Nephron (organoid): ENCODE measurements around the gene MUC6.

Source experiments
- H3K27ac Mint-ChIP-seq, 3 experiments: 2 replicates each; pipeline ENCODE4 v1.8.0; 2020; ENCODE audit warnings: mixed read lengths in 3 of 3, mild to moderate bottlenecking in 2 of 3, moderate library complexity in 1 of 3
- H3K27me3 Mint-ChIP-seq: 2 replicates; pipeline ENCODE4 v1.8.0; 2021; ENCODE audit warnings: low read depth, mild to moderate bottlenecking, moderate library complexity, mixed read lengths
- H3K36me3 Mint-ChIP-seq: 2 replicates; pipeline ENCODE4 v1.8.0; 2020; ENCODE audit warnings: low read depth, mixed read lengths
- H3K4me1 Mint-ChIP-seq: 2 replicates; pipeline ENCODE4 v1.8.0; 2020; ENCODE audit warnings: mixed read lengths
- H3K4me3 Mint-ChIP-seq, 3 experiments: 2 replicates each; pipeline ENCODE4 v1.8.0; 2020; ENCODE audit warnings: mild to moderate bottlenecking in 3 of 3, mixed read lengths in 3 of 3, moderate library complexity in 2 of 3
- H3K9me3 Mint-ChIP-seq: 2 replicates; pipeline ENCODE4 v1.8.0; 2020; ENCODE audit warnings: mixed read lengths
- TF ChIP-seq, protein P1 (sequence below), 3 experiments: fragments of 200-600 bp; sonication (generic); IDR thresholded peaks; one replicate each; pipeline ENCODE4 v1.5.0; 2021; ENCODE audit warnings: antibody characterized with exemption in 3 of 3; ENCODE audit not compliant: unreplicated experiment in 3 of 3

MUC6 gene

GRCh38 chr11:1077033-1077416, 40.5 kb upstream of the MUC6 start:
- Mint-ChIP-seq H3K4me3 (no peak overlapping the region), H3K36me3 (no peaks in the 10 kb centered on the region), H3K27ac (no peak overlapping the region), H3K9me3 (no peaks in the 10 kb centered on the region), H3K27me3 (no peaks in the 10 kb centered on the region), H3K4me1 (no peaks in the 10 kb centered on the region)
- TF ChIP-seq, protein P1, sequence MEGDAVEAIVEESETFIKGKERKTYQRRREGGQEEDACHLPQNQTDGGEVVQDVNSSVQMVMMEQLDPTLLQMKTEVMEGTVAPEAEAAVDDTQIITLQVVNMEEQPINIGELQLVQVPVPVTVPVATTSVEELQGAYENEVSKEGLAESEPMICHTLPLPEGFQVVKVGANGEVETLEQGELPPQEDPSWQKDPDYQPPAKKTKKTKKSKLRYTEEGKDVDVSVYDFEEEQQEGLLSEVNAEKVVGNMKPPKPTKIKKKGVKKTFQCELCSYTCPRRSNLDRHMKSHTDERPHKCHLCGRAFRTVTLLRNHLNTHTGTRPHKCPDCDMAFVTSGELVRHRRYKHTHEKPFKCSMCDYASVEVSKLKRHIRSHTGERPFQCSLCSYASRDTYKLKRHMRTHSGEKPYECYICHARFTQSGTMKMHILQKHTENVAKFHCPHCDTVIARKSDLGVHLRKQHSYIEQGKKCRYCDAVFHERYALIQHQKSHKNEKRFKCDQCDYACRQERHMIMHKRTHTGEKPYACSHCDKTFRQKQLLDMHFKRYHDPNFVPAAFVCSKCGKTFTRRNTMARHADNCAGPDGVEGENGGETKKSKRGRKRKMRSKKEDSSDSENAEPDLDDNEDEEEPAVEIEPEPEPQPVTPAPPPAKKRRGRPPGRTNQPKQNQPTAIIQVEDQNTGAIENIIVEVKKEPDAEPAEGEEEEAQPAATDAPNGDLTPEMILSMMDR (IDR thresholded peaks at IDR 0.05; ENCODE audit: unreplicated experiment in 3 of 3) = no peak

GRCh38 chr11:1076061-1076665, 39.6 kb upstream of the MUC6 start:
- TF ChIP-seq, protein P1 (IDR thresholded peaks at IDR 0.05; ENCODE audit: unreplicated experiment in 3 of 3) = no peak
- no peaks in the 10 kb centered on the region for H3K27me3 Mint-ChIP-seq
- H3K4me3 Mint-ChIP-seq = no peak overlapping the region
- H3K4me1 Mint-ChIP-seq = no peaks in the 10 kb centered on the region
- H3K36me3 Mint-ChIP-seq = no peaks in the 10 kb centered on the region
- no peaks in the 10 kb centered on the region for H3K9me3 Mint-ChIP-seq
- H3K27ac Mint-ChIP-seq = peak overlapping the region in 1 of 3 experiments; percentile 29

DNA sequence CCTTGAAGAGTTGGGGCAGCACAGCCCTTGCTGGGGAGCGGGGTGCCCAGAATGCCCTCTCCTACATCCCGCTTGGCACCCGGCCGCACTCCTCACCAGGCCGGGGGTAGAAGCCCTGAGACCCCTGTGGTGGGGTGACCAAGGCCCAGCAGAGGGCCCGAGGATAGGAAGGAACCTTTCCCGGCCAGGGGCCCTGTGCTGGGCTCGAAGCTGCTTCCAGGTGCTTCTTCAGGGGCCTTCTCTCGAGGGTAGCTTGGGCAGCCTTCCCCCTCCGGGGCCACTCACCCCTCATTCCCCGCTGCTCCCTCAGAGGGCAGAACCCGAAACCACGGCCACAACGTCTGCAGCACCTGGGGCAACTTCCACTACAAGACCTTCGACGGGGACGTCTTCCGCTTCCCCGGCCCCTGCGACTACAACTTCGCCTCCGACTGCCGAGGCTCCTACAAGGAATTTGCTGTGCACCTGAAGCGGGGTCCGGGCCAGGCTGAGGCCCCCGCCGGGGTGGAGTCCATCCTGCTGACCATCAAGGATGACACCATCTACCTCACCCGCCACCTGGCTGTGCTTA, 38.9 kb upstream of the MUC6 start:
- TF ChIP-seq, protein P1 (IDR thresholded peaks at IDR 0.05; ENCODE audit: unreplicated experiment in 3 of 3) = no peak
- Mint-ChIP-seq H3K4me1 (no peaks in the 10 kb centered on the region), H3K27me3 (no peaks in the 10 kb centered on the region), H3K4me3 (no peak overlapping the region), H3K9me3 (no peaks in the 10 kb centered on the region), H3K36me3 (no peaks in the 10 kb centered on the region), H3K27ac (peak overlapping the region in 1 of 3 experiments; percentile 29)

DNA sequence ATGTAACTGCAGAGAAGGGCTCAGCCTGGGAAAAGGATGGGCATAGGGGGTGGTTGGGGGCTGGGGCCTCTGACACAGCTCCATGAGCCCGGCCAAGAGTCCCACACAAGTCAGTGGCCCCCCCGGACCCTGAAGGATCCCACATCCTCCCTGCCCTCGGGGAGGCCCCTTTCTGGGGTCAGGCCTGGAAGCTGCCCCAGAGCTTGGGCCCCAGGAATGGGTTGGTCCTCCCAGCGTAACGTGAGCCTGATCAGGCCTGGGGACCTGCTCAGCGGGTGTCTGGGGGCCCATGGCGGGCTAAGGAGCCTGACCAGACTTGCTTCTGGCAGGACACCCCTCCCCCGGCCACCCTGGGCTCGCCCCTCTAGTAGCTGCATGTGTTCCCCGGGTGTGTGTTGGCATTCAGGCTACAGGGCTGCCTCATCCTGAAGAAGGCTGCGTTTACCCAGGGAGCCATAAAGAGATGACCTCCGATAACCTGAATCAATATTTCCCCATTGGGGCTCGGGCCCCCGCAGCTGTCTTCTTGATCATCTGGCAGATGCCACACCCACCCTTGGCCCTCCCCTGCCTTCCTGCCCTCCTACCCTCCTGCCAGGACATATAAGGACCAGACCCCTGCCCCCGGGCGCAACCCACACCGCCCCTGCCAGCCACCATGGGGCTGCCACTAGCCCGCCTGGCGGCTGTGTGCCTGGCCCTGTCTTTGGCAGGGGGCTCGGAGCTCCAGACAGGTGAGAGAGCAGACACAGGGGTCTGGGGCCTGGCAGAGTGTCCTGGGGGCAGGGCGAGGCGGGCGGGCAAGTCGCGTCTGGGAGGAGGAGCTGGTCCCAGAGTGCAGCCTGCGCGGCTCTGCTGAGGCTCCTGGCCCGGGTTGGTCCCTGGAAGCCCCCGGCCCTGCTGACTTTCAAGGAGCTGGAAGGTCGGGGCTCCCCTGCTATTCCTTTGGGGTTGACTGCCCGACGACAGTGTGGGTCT, 38.0 kb upstream of the MUC6 start, which contains the start of gene MUC2:
MUC2 (plus strand) TSS at position 631 of the 978 bp plus-strand sequence.
- no peaks in the 10 kb centered on the region for H3K36me3 Mint-ChIP-seq
- peak within 1 kb of the TSS in 1 of 3 experiments; percentile 29 for H3K27ac Mint-ChIP-seq
- H3K4me3 Mint-ChIP-seq = no peak within 1 kb of the TSS
- TF ChIP-seq, protein P1 (IDR thresholded peaks at IDR 0.05; ENCODE audit: unreplicated experiment in 3 of 3) = no peak
- no peaks in the 10 kb centered on the region for H3K9me3 Mint-ChIP-seq
- H3K27me3 Mint-ChIP-seq = no peaks in the 10 kb centered on the region
- no peaks in the 10 kb centered on the region for H3K4me1 Mint-ChIP-seq

DNA sequence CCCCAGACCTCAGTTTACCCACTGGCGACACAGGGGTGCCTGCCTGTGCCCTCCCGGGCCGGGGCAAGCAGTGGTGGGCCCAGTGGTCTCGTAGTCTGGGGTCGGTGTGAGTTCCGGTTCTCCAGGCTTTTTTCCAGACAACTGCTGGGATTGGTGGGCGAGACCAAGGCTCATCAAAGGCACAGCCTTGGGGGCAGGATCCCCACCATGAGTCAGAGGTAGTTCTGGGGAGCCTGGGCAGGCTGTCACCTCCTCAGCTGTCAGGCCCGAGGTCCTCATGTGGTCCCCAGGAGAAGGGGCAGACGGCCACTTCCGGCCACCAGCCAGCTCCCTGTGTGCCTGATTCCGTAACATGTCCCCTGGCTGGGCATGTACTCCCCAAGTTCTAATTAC, 37.3 kb upstream of the MUC6 start:
- Mint-ChIP-seq H3K4me3 (no peak overlapping the region), H3K36me3 (no peaks in the 10 kb centered on the region), H3K27me3 (no peaks in the 10 kb centered on the region), H3K9me3 (no peaks in the 10 kb centered on the region), H3K4me1 (no peaks in the 10 kb centered on the region), H3K27ac (no peak overlapping the region)
- TF ChIP-seq, protein P1 (IDR thresholded peaks at IDR 0.05; ENCODE audit: unreplicated experiment in 3 of 3) = no peak
